ENCODE data around the gene LRCH2.

Gene LRCH2

DNA sequence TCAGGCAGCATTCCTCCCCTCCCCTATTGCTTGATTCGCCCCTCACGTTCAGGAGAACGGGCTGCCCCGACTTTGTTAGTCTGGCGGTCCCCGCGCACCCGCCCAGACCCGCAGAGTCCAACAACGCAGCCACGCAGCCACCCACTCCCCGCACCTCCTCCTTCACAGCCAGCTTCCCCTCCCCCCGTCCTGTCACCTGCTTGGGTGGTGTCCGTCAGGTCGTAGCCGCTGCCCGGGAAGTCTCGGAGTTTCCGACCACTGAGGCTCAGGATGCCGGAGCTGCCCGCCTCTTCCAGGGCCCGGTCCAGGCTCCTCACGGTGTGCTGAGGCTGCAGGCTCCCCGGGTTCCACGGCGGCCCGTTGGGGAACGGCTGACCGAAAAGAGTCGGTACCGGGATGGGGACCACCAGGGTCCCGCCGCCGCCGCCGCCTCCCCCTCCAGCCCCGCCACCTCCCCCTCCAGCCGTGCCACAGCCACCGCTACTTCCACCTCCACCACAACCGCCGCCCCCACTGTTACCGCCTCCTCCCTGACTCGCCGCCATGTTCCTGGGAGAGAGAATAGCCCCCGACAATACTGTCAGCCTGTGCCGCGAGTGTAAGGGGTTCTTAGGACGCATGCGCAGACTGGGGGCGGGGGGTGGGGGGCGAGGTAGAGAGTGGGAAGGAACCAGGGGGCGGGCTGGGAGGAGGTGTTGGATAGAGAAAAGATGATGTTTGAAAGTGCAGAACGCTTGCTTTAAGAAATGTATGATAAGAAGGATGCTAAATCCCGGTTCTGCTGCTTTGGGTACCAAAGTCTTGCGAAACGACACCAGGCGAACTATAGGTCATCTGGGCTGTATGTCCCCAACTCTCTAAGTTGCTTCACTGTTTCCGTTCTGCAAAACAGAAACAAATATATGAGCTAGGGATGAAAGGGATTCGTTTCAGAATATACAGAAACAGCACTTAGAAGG, at the start of gene LRCH2:
Gene LRCH2 (minus strand): TSS at position 600 of the 959 bp plus-strand sequence. CDS start 55 bp downstream, at position 545.
- in situ Hi-C loops (cut with MboI; ENCODE audit: low sequenced_read_pairs, unreplicated experiment), result no loop called here
- peak; percentile 15 for DNase-seq (ENCODE audit: low spot score)

DNA sequence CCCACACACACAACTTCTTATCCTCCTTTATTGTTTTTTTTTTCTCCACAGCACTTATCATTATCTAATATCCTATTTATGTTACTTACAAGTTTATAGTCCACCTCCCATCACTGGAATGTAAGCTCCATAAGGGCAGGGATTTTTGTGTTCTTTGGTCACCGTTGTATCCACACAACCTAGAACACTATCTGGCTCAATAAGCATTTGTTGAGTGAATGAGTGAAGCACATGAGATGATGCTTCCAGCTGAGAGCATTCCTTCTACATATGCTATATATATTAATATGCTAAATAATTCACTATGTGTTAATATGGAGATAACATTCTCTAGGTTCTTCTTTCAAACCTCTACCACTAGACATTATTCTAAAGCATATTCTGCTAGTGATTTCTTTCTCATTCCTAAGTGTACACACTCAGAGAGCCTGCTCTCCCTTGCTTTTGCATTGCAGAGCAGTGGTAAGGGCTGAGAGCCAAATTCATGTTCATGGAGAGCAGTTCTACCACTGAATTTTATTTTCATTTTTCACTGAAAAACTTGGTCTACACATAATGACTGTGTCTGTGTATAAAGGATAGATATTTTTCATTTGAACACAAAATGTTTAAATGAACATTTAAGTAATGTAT, 35.3 kb upstream of the LRCH2 start:
- no peak for DNase-seq (ENCODE audit: low spot score)
- in situ Hi-C loops (cut with MboI; ENCODE audit: low sequenced_read_pairs, unreplicated experiment), result no loop called here
- TF ChIP-seq CTCF (IDR thresholded peaks at IDR 0.05; ENCODE audit: borderline replicate concordance, control extremely low read depth, extremely low read depth, insufficient read depth, missing control alignments), result no peak

More for the DNA sequence above, at the start of gene LRCH2:
- no peak for TF ChIP-seq CTCF (IDR thresholded peaks at IDR 0.05; ENCODE audit: borderline replicate concordance, control extremely low read depth, extremely low read depth, insufficient read depth, missing control alignments)

- peak; percentile 6 for TF ChIP-seq CTCF (IDR thresholded peaks at IDR 0.05; ENCODE audit: borderline replicate concordance, control extremely low read depth, extremely low read depth, insufficient read depth, missing control alignments)
- in situ Hi-C loops (cut with MboI; ENCODE audit: low sequenced_read_pairs, unreplicated experiment), result no loop called here
- DNase-seq (ENCODE audit: low spot score), result no peak
These were observed 34.5 kb upstream of the LRCH2 start for GRCh38 chrX:115268421-115268820.

- no peak for DNase-seq (ENCODE audit: low spot score)
These were observed 32.4 kb upstream of the LRCH2 start for GRCh38 chrX:115266300-115266699.

GRCh38 chrX:115264009-115264408, 30.1 kb upstream of the LRCH2 start:
- no peak for TF ChIP-seq CTCF (IDR thresholded peaks at IDR 0.05; ENCODE audit: borderline replicate concordance, control extremely low read depth, extremely low read depth, insufficient read depth, missing control alignments)
- no peak for DNase-seq (ENCODE audit: low spot score)
- in situ Hi-C loops (cut with MboI; ENCODE audit: low sequenced_read_pairs, unreplicated experiment), result no loop called here

More at GRCh38 chrX:115266300-115266699, 32.4 kb upstream of the LRCH2 start:
- in situ Hi-C loops (cut with MboI; ENCODE audit: low sequenced_read_pairs, unreplicated experiment), result no loop called here
- no peak for TF ChIP-seq CTCF (IDR thresholded peaks at IDR 0.05; ENCODE audit: borderline replicate concordance, control extremely low read depth, extremely low read depth, insufficient read depth, missing control alignments)

DNA sequence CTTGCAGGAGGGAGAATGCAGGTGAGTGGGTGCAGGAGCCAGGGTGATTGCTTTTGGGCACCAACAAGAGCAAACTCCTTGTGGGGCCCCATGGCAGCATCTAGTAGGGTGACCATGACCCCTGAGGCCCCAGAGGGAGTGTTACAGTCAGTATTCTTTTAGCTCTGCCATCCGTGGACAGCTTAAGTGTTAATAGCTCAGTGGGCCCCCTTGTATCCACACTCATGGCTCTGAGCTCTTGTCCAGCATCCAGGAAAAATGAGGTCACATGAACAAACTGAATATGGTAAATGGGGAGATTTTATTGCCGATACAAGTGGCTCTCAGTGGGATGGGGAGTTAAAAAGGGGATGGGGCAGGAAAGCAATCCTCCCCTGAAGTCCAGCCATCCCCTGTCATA, 27.3 kb upstream of the LRCH2 start:
- in situ Hi-C loops (cut with MboI; ENCODE audit: low sequenced_read_pairs, unreplicated experiment), result no loop called here
- TF ChIP-seq CTCF (IDR thresholded peaks at IDR 0.05; ENCODE audit: borderline replicate concordance, control extremely low read depth, extremely low read depth, insufficient read depth, missing control alignments), result no peak
- no peak for DNase-seq (ENCODE audit: low spot score)

Measured in GM13976 (cell line).